DMS79 treated with DMSO at 0.1 percent for 48 hours (cell line): Measurements from ENCODE around the gene ATP10A.

Source experiments
- DNase-seq: peaks from one replicate; lab custom pipeline; 2025; lab: John Stamatoyannopoulos, UW

The ATP10A gene

GRCh38 chr15:25795712-25796111 lies 67.4 kb downstream of the ATP10A start:
- no peak for DNase-seq

DNA sequence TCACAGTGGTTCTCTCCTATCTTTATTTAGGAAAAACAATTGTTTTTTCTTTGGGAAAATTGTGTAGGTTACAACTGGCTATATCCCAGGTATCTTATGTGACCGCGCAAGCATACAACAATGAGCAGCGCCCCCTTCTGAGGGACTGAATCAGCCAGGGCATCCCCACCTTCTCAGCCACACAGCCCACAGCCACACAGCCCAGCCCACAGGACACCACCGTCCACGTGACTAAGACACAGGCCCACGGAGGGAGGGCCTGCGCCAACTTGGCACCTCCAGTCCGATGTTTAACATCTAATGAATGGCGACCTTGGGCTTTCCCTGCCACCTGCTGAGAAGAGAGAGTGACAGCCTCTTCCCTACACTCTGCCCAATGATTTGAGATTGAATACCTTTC lies 68.1 kb downstream of the ATP10A start:
- no peak for DNase-seq

DNA sequence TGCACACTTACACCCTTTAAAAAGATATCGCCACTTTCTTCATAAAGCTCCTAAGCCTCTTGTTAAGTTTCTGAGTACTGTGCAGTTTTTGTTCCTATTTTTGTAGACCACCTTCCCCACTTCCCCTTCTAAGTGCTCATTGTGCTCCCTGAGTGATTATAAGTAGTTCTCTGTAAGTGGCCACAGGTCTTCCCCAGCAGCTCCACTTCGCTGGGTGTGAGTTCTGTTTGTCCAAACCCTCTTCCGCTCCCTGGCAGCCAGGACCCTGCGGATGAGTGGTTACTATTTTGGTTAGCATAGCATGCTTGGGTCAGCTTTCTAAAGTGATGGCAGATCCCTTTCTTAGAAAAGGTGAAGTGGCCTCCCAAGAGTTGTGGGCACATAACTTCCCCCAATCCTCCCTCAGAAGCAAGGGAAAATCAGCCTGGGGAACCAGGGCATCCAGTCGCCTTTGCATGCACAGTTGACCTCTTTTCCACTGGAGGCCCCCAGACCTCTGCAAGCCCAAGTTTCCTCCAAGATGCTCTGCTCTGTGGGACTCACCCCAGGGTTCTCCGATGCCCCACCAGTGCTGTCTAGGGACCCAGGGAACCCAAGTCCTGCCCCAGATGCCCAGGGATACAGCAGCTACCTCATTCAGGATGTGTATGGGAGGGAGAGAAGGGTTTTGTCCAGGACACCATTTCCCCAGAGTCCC lies 69.6 kb downstream of the ATP10A start:
- DNase-seq, result no peak

- no peak for DNase-seq
Measured at GRCh38 chr15:25792128-25792527, 71.0 kb downstream of the ATP10A start.

- DNase-seq, result no peak
Measured at GRCh38 chr15:25790000-25790660, 73.0 kb downstream of the ATP10A start.

DNA sequence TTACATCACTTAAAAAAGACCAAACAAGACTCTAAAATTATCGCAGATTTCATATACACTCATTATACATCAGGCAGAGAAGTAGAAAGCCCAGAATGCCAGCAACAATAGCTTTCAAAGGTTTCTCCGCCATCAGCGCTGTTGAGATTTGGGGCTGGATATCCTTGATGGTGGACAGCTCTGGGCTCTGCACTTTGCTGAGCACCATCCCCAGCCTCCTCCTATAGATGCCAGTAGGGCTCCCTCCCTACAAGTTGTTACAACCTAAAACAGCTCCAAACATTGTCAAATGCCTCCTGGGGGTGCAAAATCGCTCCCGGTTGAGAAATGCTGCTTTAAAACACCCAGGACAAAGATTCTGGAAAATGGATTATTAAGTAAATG lies 73.5 kb downstream of the ATP10A start:
- no peak for DNase-seq

- DNase-seq, result no peak
Measured at GRCh38 chr15:25789211-25789610, 73.9 kb downstream of the ATP10A start.

- DNase-seq, result no peak
Measured at GRCh38 chr15:25787855-25788520, 75.1 kb downstream of the ATP10A start.

DNA sequence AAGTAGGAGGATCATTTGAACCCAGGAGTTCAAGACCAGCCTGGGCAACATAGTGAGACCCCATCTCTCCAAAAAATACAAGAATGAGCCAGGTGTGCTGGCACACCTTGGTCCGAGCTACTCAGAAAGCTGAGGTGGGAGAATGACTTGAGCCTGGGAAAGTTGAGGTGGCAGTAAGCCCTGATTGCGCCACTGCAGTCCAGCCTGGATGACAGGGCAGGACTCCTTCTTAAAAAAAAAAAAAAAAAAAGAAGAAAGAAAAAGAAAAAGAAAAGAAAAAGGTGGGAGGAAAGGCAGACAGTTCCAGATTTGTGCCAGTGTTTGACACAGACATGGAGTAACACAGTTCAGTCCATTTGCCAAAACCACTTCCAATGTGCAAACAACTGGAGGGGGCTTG lies 75.7 kb downstream of the ATP10A start:
- no peak for DNase-seq

DNA sequence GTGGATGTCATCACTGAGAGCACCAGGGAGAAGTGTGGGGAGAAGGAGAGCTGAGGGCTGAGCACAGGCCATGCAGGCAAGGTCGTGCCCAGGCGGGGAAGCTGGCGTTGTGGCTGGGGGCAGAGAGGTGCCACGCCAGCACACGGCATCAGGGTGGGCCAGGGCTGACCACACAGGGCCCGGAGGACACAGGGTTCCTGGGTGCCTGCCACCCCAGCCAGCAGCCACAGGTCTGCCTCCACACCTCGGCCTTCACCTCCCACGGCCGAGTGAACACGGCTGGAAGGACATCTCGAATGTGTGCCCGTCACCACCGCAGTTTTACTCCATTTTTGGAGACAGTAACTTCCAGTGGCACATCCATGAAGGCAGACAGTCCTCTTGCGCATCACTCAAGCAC lies 77.1 kb downstream of the ATP10A start:
- DNase-seq, result no peak

DNA sequence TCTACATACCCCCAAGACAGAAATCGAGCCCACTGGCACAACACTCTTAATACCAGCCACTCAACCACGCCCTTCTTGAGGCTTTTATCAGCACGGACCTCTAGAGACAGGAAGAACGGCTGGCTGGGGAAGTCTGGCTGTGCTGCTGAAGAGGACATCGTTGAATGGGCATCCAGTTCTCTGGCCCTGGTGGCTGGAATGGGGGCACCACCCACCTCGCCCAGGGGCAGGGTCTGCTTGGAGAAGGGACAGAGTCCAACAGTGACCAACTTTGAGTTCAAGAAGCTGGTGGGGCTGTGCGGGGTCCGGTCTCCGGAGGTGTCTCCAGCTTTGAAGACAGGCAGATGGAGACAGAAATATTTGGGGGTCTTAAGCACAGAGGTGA lies 77.5 kb downstream of the ATP10A start:
- DNase-seq, result no peak

- no peak for DNase-seq
Measured at GRCh38 chr15:25784876-25785640, 78.1 kb downstream of the ATP10A start.

- no peak for DNase-seq
Measured at GRCh38 chr15:25783607-25784540, 79.3 kb downstream of the ATP10A start.

- no peak for DNase-seq
Measured at GRCh38 chr15:25783134-25783533, 80.0 kb downstream of the ATP10A start.

DNA sequence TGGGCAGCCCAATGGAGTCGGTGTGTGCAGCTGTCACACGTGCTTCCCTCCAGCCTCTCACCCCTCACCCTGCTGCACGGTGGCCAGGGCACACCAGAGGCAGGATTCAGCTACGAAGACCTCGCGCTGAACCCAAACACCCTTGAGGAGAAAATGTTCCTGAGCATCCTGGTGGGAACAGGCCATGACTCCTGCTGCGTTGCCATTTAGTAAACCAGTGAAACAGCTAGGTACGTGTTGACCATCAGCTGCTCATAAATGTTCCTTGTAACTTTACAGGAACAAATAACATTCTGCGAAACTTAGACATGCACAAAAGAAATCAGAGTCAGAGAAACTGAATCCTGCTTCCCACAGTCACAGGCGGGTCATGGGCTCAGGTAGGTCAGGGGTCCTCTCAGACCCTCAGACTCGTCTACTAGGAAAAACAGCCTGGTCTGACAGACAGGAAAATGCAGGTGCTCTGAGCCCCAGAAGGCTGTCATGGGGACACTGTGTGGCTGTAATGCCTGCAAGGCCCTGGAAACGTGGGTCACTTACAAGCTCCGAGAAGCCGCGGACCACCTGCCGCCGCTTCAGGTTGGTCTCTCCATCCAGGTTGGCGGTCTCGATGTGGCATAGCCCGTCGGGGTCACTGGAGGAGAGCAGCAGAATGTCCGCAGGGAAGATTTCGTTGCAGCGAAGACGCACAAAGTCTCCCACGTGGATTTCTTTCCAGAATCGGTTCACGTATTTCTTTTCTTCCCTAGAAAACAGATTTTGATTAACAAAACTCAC lies 82.5 kb downstream of the ATP10A start:
- DNase-seq, result no peak

GRCh38 chr15:25778161-25778560 lies 85.0 kb downstream of the ATP10A start:
- no peak for DNase-seq

GRCh38 chr15:25777037-25777436 lies 86.1 kb downstream of the ATP10A start:
- no peak for DNase-seq

GRCh38 chr15:25776071-25776746 lies 86.9 kb downstream of the ATP10A start:
- no peak for DNase-seq

GRCh38 chr15:25775317-25775912 lies 87.7 kb downstream of the ATP10A start:
- DNase-seq, result no peak

DNA sequence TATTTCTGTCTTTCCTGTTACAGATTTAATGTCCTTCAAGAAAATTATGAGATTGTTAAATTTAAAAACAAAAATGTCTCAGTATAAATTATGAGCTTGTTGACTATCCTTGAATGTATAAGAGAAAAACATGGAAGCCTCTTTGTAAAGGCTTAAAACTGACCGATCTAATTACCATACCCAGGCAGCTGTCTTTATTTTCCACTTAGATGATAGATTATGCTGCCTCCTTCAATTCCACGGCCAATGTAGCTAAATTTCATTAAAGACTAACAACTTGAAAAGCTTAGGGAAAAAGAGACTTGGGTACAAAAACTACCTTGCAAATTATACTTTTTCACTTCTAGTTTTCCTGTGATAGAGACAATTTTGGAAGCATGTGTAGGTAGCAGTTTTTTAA lies 88.3 kb downstream of the ATP10A start:
- no peak for DNase-seq
